AG04450 (cell line): ENCODE measurements around the gene LRP1B. TPM values are rescaled to one million over a fixed set of nuclear protein-coding genes. Genes with fewer than 3 reads are reported as not detected.

Experiments
- CTCF ChIA-PET: fragments of 300-600, 350-600 bp; formaldehyde crosslinking; extraction: SDS; loops from one replicate; lab custom pipeline; 2022; ENCODE audit warnings: antibody characterized with exemption, inconsistent platforms; lab: Charles Lee
- POLR2A ChIA-PET: fragments of 350-600 bp; formaldehyde crosslinking; extraction: SDS; loops from one replicate; lab custom pipeline; 2021; ENCODE audit warnings: antibody characterized with exemption, inconsistent platforms; lab: Yijun Ruan, JAX
- DNase-seq: peaks from one replicate; pipeline ENCODE4 v3.0.0-alpha.2; 2011; ENCODE audit warnings: low read depth, low spot score
- H3K27ac ChIP-seq: one replicate; pipeline ENCODE4 v1.5.1; 2012; ENCODE audit warnings: low read depth, low read length, control low read depth
- H3K27me3 ChIP-seq: one replicate; pipeline ENCODE4 v1.6.0; 2012; ENCODE audit warnings: low read length; ENCODE audit not compliant: control insufficient read depth, insufficient read depth
- H3K4me3 ChIP-seq: 2 replicates; pipeline ENCODE4 v1.5.1; 2011; ENCODE audit warnings: mild to moderate bottlenecking, low read depth, low read length, control low read depth
- H3K9me3 ChIP-seq: 2 replicates; pipeline ENCODE4 v1.5.1; 2012; ENCODE audit warnings: low read length; ENCODE audit not compliant: control insufficient read depth, insufficient read depth
- CTCF ChIP-seq: IDR thresholded peaks from 2 replicates; pipeline ENCODE4 v1.5.1; 2011; ENCODE audit warnings: low read depth, low read length, control low read depth, inconsistent platforms
- polyA plus RNA-seq: library from polyadenylated mRNA; depleted of rRNA; stranded (reverse); fragments of >200 nt; gene quantifications from 2 replicates; pipeline ENCODE4 v1.2.3, GENCODE V29; 2011

The LRP1B gene
- polyA plus RNA-seq, 1 experiment = 0.15 TPM

GRCh38 chr2:141519906-141520305 is 610.9 kb downstream of the LRP1B start:
- H3K27ac ChIP-seq = no peak overlapping the region
- no peak overlapping the region for H3K4me3 ChIP-seq
- no peaks in the 10 kb centered on the region for H3K27me3 ChIP-seq
- CTCF ChIA-PET = no interaction called here
- POLR2A ChIA-PET = no interaction called here
- DNase-seq = no peak
- no peaks in the 10 kb centered on the region for H3K9me3 ChIP-seq
- no peak for TF ChIP-seq CTCF

- no peak overlapping the region for H3K27ac ChIP-seq
- no peak for TF ChIP-seq CTCF
- H3K4me3 ChIP-seq = no peak overlapping the region
- H3K27me3 ChIP-seq = no peaks in the 10 kb centered on the region
- no peaks in the 10 kb centered on the region for H3K9me3 ChIP-seq
- CTCF ChIA-PET = no interaction called here
- DNase-seq = no peak
- POLR2A ChIA-PET = no interaction called here
These were observed 612.9 kb downstream of the LRP1B start for GRCh38 chr2:141517852-141518421.

GRCh38 chr2:141517180-141517851 is 613.5 kb downstream of the LRP1B start:
- DNase-seq = no peak
- ChIA-PET CTCF (no interaction called here), POLR2A (no interaction called here)
- no peaks in the 10 kb centered on the region for H3K9me3 ChIP-seq
- no peaks in the 10 kb centered on the region for H3K27me3 ChIP-seq
- H3K27ac ChIP-seq = no peak overlapping the region
- H3K4me3 ChIP-seq = no peak overlapping the region
- TF ChIP-seq CTCF = no peak

- H3K27me3 ChIP-seq = no peaks in the 10 kb centered on the region
- ChIA-PET POLR2A (no interaction called here), CTCF (no interaction called here)
- TF ChIP-seq CTCF = no peak
- no peak overlapping the region for H3K4me3 ChIP-seq
- no peak for DNase-seq
- no peaks in the 10 kb centered on the region for H3K9me3 ChIP-seq
- no peak overlapping the region for H3K27ac ChIP-seq
These were observed 614.9 kb downstream of the LRP1B start for GRCh38 chr2:141515931-141516330.

- no peaks in the 10 kb centered on the region for H3K9me3 ChIP-seq
- ChIA-PET POLR2A (no interaction called here), CTCF (no interaction called here)
- DNase-seq = no peak
- H3K4me3 ChIP-seq = no peak overlapping the region
- no peak overlapping the region for H3K27ac ChIP-seq
- no peak for TF ChIP-seq CTCF
- no peaks in the 10 kb centered on the region for H3K27me3 ChIP-seq
These were observed 617.0 kb downstream of the LRP1B start for GRCh38 chr2:141513853-141514252.
